Loucy (cell line): ENCODE measurements around the gene TAP1.

ENCODE experiments used
- EZH2phosphoT487 ChIP-seq: fragments of 200-600 bp; IDR thresholded peaks from 2 replicates; pipeline ENCODE4 v1.6.1; 2018; ENCODE audit warnings: antibody characterized with exemption, mild to moderate bottlenecking, moderate library complexity, borderline replicate concordance
- TF ChIP-seq, protein P1 (sequence below): fragments of 200-600 bp; sonication (generic); conservative IDR thresholded peaks from 2 replicates; pipeline ENCODE4 v1.5.1; 2014; ENCODE audit warnings: mild to moderate bottlenecking, antibody characterized with exemption, low read length

DNA sequence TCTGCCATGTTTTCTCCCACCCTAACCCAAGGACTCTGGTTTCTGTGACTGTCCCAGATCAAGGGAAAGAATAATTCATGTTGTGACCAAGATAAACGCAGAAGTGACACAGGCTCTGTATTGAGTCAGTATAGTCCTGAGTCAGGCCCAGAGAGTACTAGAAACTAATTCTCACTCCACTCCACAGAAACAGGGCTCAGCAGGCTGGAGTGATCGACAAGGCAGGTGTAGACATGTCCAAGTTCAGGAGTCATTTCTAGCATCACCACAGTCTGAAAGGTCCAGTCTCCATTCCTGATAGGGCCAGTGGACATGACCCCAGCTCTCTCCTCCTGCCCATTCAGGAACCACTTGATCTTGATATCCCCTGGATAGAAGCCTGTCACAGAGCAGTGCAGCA is 39.4 kb downstream of the TAP1 start:
- TF ChIP-seq, protein P1, sequence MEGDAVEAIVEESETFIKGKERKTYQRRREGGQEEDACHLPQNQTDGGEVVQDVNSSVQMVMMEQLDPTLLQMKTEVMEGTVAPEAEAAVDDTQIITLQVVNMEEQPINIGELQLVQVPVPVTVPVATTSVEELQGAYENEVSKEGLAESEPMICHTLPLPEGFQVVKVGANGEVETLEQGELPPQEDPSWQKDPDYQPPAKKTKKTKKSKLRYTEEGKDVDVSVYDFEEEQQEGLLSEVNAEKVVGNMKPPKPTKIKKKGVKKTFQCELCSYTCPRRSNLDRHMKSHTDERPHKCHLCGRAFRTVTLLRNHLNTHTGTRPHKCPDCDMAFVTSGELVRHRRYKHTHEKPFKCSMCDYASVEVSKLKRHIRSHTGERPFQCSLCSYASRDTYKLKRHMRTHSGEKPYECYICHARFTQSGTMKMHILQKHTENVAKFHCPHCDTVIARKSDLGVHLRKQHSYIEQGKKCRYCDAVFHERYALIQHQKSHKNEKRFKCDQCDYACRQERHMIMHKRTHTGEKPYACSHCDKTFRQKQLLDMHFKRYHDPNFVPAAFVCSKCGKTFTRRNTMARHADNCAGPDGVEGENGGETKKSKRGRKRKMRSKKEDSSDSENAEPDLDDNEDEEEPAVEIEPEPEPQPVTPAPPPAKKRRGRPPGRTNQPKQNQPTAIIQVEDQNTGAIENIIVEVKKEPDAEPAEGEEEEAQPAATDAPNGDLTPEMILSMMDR, result no peak
- no peak for TF ChIP-seq EZH2phosphoT487
